Fibroblast of pulmonary artery (primary cell): ENCODE data around the gene USP7.

ENCODE experiments used
- DNase-seq: peaks from one replicate; pipeline ENCODE4 v3.0.0-alpha.2; 2010; ENCODE audit warnings: low read depth
- H3K4me3 ChIP-seq: replicated peaks from 2 replicates; pipeline ENCODE4 v1.5.1; 2011; ENCODE audit warnings: low read depth, mild to moderate bottlenecking, control low read depth, low read length, moderate library complexity
- CTCF ChIP-seq: IDR thresholded peaks from 2 replicates; pipeline ENCODE4 v1.5.1; 2011; ENCODE audit warnings: mild to moderate bottlenecking, control low read depth, low read length, inconsistent platforms; ENCODE audit errors: missing control alignments

The USP7 gene

GRCh38 chr16:8964462-8964861 is 756 bp upstream of the USP7 start:
- no peak for TF ChIP-seq CTCF
- H3K4me3 ChIP-seq = peak overlapping the region; percentile 62
- no peak for DNase-seq

GRCh38 chr16:8963010-8963820 is 491 bp downstream of the USP7 start:
- no peak for TF ChIP-seq CTCF
- no peak for DNase-seq
- H3K4me3 ChIP-seq = peak overlapping the region; percentile 67

GRCh38 chr16:8962393-8963009 is 1.2 kb downstream of the USP7 start:
- no peak for TF ChIP-seq CTCF
- DNase-seq = no peak

GRCh38 chr16:8961811-8962390 is 1.8 kb downstream of the USP7 start:
- DNase-seq = no peak
- TF ChIP-seq CTCF = no peak

More at GRCh38 chr16:8962393-8963009, 1.2 kb downstream of the USP7 start:
- peak overlapping the region; percentile 67 for H3K4me3 ChIP-seq

GRCh38 chr16:8960788-8961109 is 3.0 kb downstream of the USP7 start:
- TF ChIP-seq CTCF = no peak
- DNase-seq = no peak
- H3K4me3 ChIP-seq = peak overlapping the region; percentile 13

More at GRCh38 chr16:8961811-8962390, 1.8 kb downstream of the USP7 start:
- H3K4me3 ChIP-seq = peak overlapping the region; percentile 67

- no peak for TF ChIP-seq CTCF
- DNase-seq = no peak
- peak overlapping the region; percentile 13 for H3K4me3 ChIP-seq
Observed at GRCh38 chr16:8959921-8960787, 3.6 kb downstream of the USP7 start.
